ENCODE measurements around the gene PLAAT3. TPM values are rescaled to one million over a fixed set of nuclear protein-coding genes. Genes with fewer than 3 reads are reported as not detected.
"Not testable (repeated sequence)": the region's sequence is repeated elsewhere in the genome, so short reads cannot be mapped to it uniquely, and the experiment has no call there.

The PLAAT3 gene
- total RNA-seq, 1 experiment from 2014 or later: 0.48 TPM

DNA sequence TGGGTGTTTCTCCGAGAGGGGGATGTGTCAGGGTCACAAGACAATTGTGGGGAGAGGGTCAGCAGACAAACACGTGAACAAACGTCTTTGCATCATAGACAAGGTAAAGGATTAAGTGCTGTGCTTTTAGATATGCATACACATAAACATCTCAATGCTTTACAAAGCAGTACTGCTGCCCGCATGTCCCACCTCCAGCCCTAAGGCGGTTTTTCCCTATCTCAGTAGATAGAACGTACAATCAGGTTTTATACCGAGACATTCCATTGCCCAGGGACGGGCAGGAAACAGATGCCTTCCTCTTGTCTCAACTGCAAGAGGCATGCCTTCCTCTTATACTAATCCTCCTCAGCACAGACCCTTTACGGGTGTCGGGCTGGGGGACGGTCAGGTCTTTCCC, 86.1 kb downstream of the PLAAT3 start:
- H3K27me3 ChIP-seq (ENCODE audit: low read length); H3K79me2 ChIP-seq (ENCODE audit: low read length); H3K9me2 ChIP-seq (replicated peaks; ENCODE audit: insufficient read depth, low read length); H3K36me3 ChIP-seq (ENCODE audit: insufficient read depth, low read length); H2AFZ ChIP-seq (ENCODE audit: low read length); H3K4me1 ChIP-seq (ENCODE audit: low read length); H3K9ac ChIP-seq (ENCODE audit: low read length); DNase-seq; H3K9me3 ChIP-seq (ENCODE audit: low read length); H4K20me1 ChIP-seq (ENCODE audit: insufficient read depth, low read depth, low read length); H3K4me3 ChIP-seq (ENCODE audit: low read length); H3K4me2 ChIP-seq (ENCODE audit: low read depth, low read length, poor library complexity, severe bottlenecking); H3K27ac ChIP-seq (ENCODE audit: low read length): not testable (repeated sequence)

DNA sequence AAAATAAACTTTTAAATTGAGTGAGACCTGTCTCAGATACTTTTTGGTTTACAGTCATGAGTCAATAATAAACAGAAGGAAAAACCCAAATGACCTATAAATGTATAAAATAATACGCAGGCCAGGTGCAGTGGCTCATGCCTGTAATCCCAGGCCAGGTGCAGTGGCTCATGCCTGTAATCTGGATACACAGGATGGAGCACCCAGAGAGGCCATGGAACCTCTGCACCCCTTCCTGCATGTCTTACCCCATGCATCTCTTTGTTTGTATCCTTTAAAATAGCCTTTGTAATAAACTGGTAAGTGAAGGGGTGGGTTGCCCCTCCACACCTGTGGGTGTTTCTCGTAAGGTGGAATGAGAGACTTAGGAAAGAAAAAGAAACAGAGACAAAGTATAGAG, 86.6 kb downstream of the PLAAT3 start:
- Histone ChIP-seq H3K9ac (ENCODE audit: low read length) (no peak overlapping the region), H4K20me1 (ENCODE audit: insufficient read depth, low read depth, low read length) (no peaks in the 10 kb centered on the region), H3K4me1 (ENCODE audit: low read length) (no peaks in the 10 kb centered on the region), H3K27me3 (ENCODE audit: low read length) (no peaks in the 10 kb centered on the region), H3K4me3 (ENCODE audit: low read length) (no peak overlapping the region), H3K9me3 (ENCODE audit: low read length) (no peaks in the 10 kb centered on the region), H3K27ac (ENCODE audit: low read length) (no peak overlapping the region), H3K36me3 (ENCODE audit: insufficient read depth, low read length) (no peaks in the 10 kb centered on the region), H3K4me2 (ENCODE audit: low read depth, low read length, poor library complexity, severe bottlenecking) (no peak overlapping the region), H3K9me2 (replicated peaks; ENCODE audit: insufficient read depth, low read length) (no peaks in the 10 kb centered on the region), H2AFZ (ENCODE audit: low read length) (no peak overlapping the region), H3K79me2 (ENCODE audit: low read length) (no peaks in the 10 kb centered on the region)
- DNase-seq: no peak

Other genes with a start within 250 kb of the PLAAT3 start
- not detected in 2 replicates for gene SLC22A9, start 244.6 kb downstream of the PLAAT3 start, total RNA-seq (2014; rRNA removed; shearing (Covaris generic); ENCODE audit: low replicate concordance)
- gene PLAAT5, start 123.3 kb downstream of the PLAAT3 start, total RNA-seq (2014; rRNA removed; shearing (Covaris generic); ENCODE audit: low replicate concordance): not detected in 2 replicates
- not detected in 2 replicates for gene LGALS12, start 108.3 kb downstream of the PLAAT3 start, total RNA-seq (2014; rRNA removed; shearing (Covaris generic); ENCODE audit: low replicate concordance)
- not detected in 2 replicates for gene PLAAT4, start 77.6 kb downstream of the PLAAT3 start, total RNA-seq (2014; rRNA removed; shearing (Covaris generic); ENCODE audit: low replicate concordance)
- not detected in 2 replicates for gene PLAAT2, start 51.1 kb downstream of the PLAAT3 start, total RNA-seq (2014; rRNA removed; shearing (Covaris generic); ENCODE audit: low replicate concordance)
- gene ATL3, start 56.9 kb upstream of the PLAAT3 start, total RNA-seq (2014; rRNA removed; shearing (Covaris generic); ENCODE audit: low replicate concordance): 29.5 and 35.9 TPM in 2 replicates
- gene RTN3, start 67.1 kb upstream of the PLAAT3 start, total RNA-seq (2014; rRNA removed; shearing (Covaris generic); ENCODE audit: low replicate concordance): 89.1 and 118 TPM in 2 replicates
- 8.8 and 21.6 TPM in 2 replicates for gene ZFTA, start 154.3 kb upstream of the PLAAT3 start, total RNA-seq (2014; rRNA removed; shearing (Covaris generic); ENCODE audit: low replicate concordance)
- gene SPINDOC, start 199.0 kb upstream of the PLAAT3 start, total RNA-seq (2014; rRNA removed; shearing (Covaris generic); ENCODE audit: low replicate concordance): 40.3 and 88.1 TPM in 2 replicates
- 22.1 and 26.9 TPM in 2 replicates for gene MARK2, start 224.7 kb upstream of the PLAAT3 start, total RNA-seq (2014; rRNA removed; shearing (Covaris generic); ENCODE audit: low replicate concordance)

Measured in Karpas-422 (cell line).